Endothelial cell of umbilical vein (primary cell): Measurements from ENCODE around the gene SLC8A1. TPM values are rescaled to one million over a fixed set of nuclear protein-coding genes. Genes with fewer than 3 reads are reported as not detected.

ENCODE experiments used
- BruUV-seq: library from RNA; stranded (reverse); fragments of 400-500 nt; replicated peaks from 2 replicates; lab custom pipeline; 2021; lab: Mats Ljungman, UMichigan
- CTCF ChIA-PET: fragments of 300-600, 350-600 bp; sonication (Branson Sonifier 250); formaldehyde crosslinking; loops from one replicate; lab custom pipeline; 2021; ENCODE audit warnings: antibody characterized with exemption, inconsistent platforms; lab: Charles Lee
- POLR2A ChIA-PET: fragments of 300-600, 350-600 bp; sonication (Branson Sonifier 250); formaldehyde crosslinking; loops from one replicate; lab custom pipeline; 2021; ENCODE audit warnings: antibody characterized with exemption, inconsistent platforms; lab: Charles Lee
- DNase-seq: peaks from one replicate; pipeline ENCODE4 v3.0.0-alpha.2; 2011; ENCODE audit warnings: low read depth, low spot score
- FAIRE-seq: peaks from 2 replicates; lab custom pipeline; 2011; peaks lifted over from hg19 to GRCh38; lab: Jason Lieb, UNC
- H2AFZ ChIP-seq: 2 replicates; pipeline ENCODE4 v1.6.0; 2012; ENCODE audit warnings: low read depth, low read length, control low read depth, inconsistent platforms
- H3K27ac ChIP-seq: 2 replicates; pipeline ENCODE4 v1.5.1; 2011; ENCODE audit warnings: low read depth, mild to moderate bottlenecking, control low read depth, low read length, moderate library complexity; ENCODE audit not compliant: insufficient read depth
- H3K27me3 ChIP-seq, 2 experiments: 2 replicates each; pipeline versions ENCODE4 v1.6.0 to v1.6.1; 2011; ENCODE audit warnings: low read length in 2 of 2, mixed read lengths in 1 of 2; ENCODE audit not compliant: control insufficient read depth in 2 of 2, insufficient read depth in 2 of 2
- H3K36me3 ChIP-seq, 2 experiments: 2 replicates in 1 of 2; 3 replicates in 1 of 2; pipeline ENCODE4 v1.5.1; 2011; ENCODE audit warnings: low read length in 2 of 2, mild to moderate bottlenecking in 1 of 2, moderate library complexity in 1 of 2; ENCODE audit not compliant: control insufficient read depth in 2 of 2, insufficient read depth in 2 of 2; ENCODE audit errors: extremely low read depth in 1 of 2
- H3K4me1 ChIP-seq: 3 replicates; pipeline ENCODE4 v1.5.1; 2011; ENCODE audit warnings: mild to moderate bottlenecking, low read length; ENCODE audit not compliant: control insufficient read depth, insufficient read depth; ENCODE audit errors: extremely low read depth
- H3K4me2 ChIP-seq: 2 replicates; pipeline ENCODE4 v1.6.1; 2011; ENCODE audit warnings: low read length, control low read depth, mixed read lengths; ENCODE audit not compliant: insufficient read depth
- H3K4me3 ChIP-seq, 3 experiments: fragments of 200-600 bp in 1 of 3; sonication (generic), shearing (Covaris generic) in 1 of 3; replicated peaks in 1 of 3; 2 replicates each; pipeline ENCODE4 v1.5.1; 2011 to 2016; ENCODE audit warnings: control low read depth in 3 of 3, low read length in 3 of 3, mild to moderate bottlenecking in 2 of 3, inconsistent platforms in 1 of 3, low read depth in 1 of 3, moderate library complexity in 1 of 3; ENCODE audit not compliant: insufficient read depth in 1 of 3
- H3K79me2 ChIP-seq: 2 replicates; pipeline ENCODE4 v1.6.0; 2012; ENCODE audit warnings: low read length, inconsistent platforms; ENCODE audit not compliant: control insufficient read depth, insufficient read depth
- H3K9ac ChIP-seq: replicated peaks from 2 replicates; pipeline ENCODE3; 2011; ENCODE audit warnings: low read length, control low read depth; ENCODE audit not compliant: insufficient read depth; ENCODE audit errors: extremely low read depth
- H3K9me1 ChIP-seq: replicated peaks from 3 replicates; pipeline ENCODE4 v1.6.0; 2011; ENCODE audit warnings: mild to moderate bottlenecking, low read length; ENCODE audit not compliant: control insufficient read depth, insufficient read depth; ENCODE audit errors: extremely low read depth
- H3K9me3 ChIP-seq: replicated peaks from 2 replicates; pipeline ENCODE4 v1.5.1; 2012; ENCODE audit warnings: low read length, inconsistent platforms; ENCODE audit not compliant: control insufficient read depth, insufficient read depth
- H4K20me1 ChIP-seq: replicated peaks from 2 replicates; pipeline ENCODE3; 2011; ENCODE audit warnings: mild to moderate bottlenecking, low read length; ENCODE audit not compliant: control insufficient read depth, insufficient read depth; ENCODE audit errors: extremely low read depth
- CTCF ChIP-seq, 2 donors: IDR thresholded peaks; 1 replicate in 1 of 2; 2 replicates in 1 of 2; pipeline ENCODE4 v1.5.1; 2011; ENCODE audit warnings: low read length in 2 of 2, mild to moderate bottlenecking in 2 of 2, moderate library complexity in 2 of 2, control low read depth in 1 of 2, inconsistent platforms in 1 of 2, low read depth in 1 of 2; ENCODE audit not compliant: insufficient read depth in 1 of 2; ENCODE audit errors: extremely low read depth in 1 of 2
- EZH2 ChIP-seq: IDR thresholded peaks from 2 replicates; pipeline ENCODE4 v1.6.1; 2012; ENCODE audit warnings: borderline replicate concordance, low read depth, mild to moderate bottlenecking, moderate library complexity, low read length, inconsistent platforms; ENCODE audit not compliant: severe bottlenecking
- FOS ChIP-seq: IDR thresholded peaks from 2 replicates; pipeline ENCODE4 v1.6.1; 2011; ENCODE audit warnings: mild to moderate bottlenecking, low read length, moderate library complexity, borderline replicate concordance; ENCODE audit not compliant: insufficient read depth
- GATA2 ChIP-seq: IDR thresholded peaks from 2 replicates; pipeline ENCODE4 v1.7.0; 2011; ENCODE audit warnings: low read depth, mild to moderate bottlenecking, moderate library complexity, mixed read lengths, low read length; ENCODE audit not compliant: insufficient read length, insufficient read depth
- JUN ChIP-seq: IDR thresholded peaks from 2 replicates; pipeline ENCODE4 v1.6.1; 2011; ENCODE audit warnings: borderline replicate concordance, low read depth; ENCODE audit not compliant: insufficient read length, insufficient read depth
- MAX ChIP-seq: IDR thresholded peaks from 2 replicates; pipeline ENCODE4 v1.6.1; 2011; ENCODE audit not compliant: insufficient read depth, insufficient read length
- MYC ChIP-seq: IDR thresholded peaks from one replicate; pipeline ENCODE4 v1.6.1; 2011; ENCODE audit warnings: mild to moderate bottlenecking, low read depth, low read length
- POLR2A ChIP-seq: IDR thresholded peaks from 2 replicates; pipeline ENCODE4 v1.6.1; 2012; ENCODE audit warnings: low read depth, mild to moderate bottlenecking, control low read depth, low read length
- POLR2AphosphoS5 ChIP-seq: IDR thresholded peaks from 2 replicates; pipeline ENCODE4 v1.6.1; 2012; ENCODE audit warnings: low read depth, mild to moderate bottlenecking, control low read depth, low read length, moderate library complexity; ENCODE audit not compliant: insufficient read depth
- dilution Hi-C: fragments of 300-500 bp; cut with MboI; formaldehyde crosslinking; loops from one replicate; pipeline ENCODE4 v1.15.0; 2019; ENCODE audit warnings: low sequenced_read_pairs; ENCODE audit not compliant: extremely low pct_ligation_motif_present
- intact Hi-C: fragments of 100-400 bp; cut with micrococcal nuclease; formaldehyde crosslinking; loops from one replicate; pipeline ENCODE4 v1.10.0; 2022
- polyA plus RNA-seq, 4 experiments: library from polyadenylated mRNA; depleted of rRNA in 3 of 4; stranded (reverse) in 3 of 4; unstranded in 1 of 4; fragments of >200 nt; gene quantifications; 2 replicates each; pipeline versions ENCODE4 v1.2.1 to v1.2.3, GENCODE V29; 2011 to 2012; ENCODE audit warnings: missing spikeins in 1 of 4
- total RNA-seq: library from RNA; stranded (reverse); gene quantifications from 2 replicates; pipeline ENCODE4 v1.2.3, GENCODE V29; 2021

The SLC8A1 gene
- total and polyA plus RNA-seq, 2 donors (not counting 3 experiments of a cell fraction or from before 2014, with no cell fraction given): 0.19 to 1.8 TPM

- H3K27me3 ChIP-seq: no peaks in the 10 kb centered on the region
Measured at GRCh38 chr2:40302751-40303325, 149.1 kb downstream of the SLC8A1 start.

More at GRCh38 chr2:40302751-40303325, 149.1 kb downstream of the SLC8A1 start:
- Histone ChIP-seq H3K9me3 (no peaks in the 10 kb centered on the region), H3K9ac (no peak overlapping the region), H4K20me1 (no peaks in the 10 kb centered on the region), H3K4me2 (no peak overlapping the region), H3K4me3 (no peak overlapping the region), H3K9me1 (no peaks in the 10 kb centered on the region), H3K27ac (no peak overlapping the region), H3K79me2 (no peaks in the 10 kb centered on the region), H3K4me1 (no peaks in the 10 kb centered on the region), H2AFZ (no peak overlapping the region), H3K36me3 (no peaks in the 10 kb centered on the region)
- ChIA-PET POLR2A (no interaction called here), CTCF (no interaction called here)
- no TSS peak for BruUV-seq
- TF ChIP-seq EZH2 (no peak), POLR2A (no peak), GATA2 (no peak), MYC (no peak), CTCF (IDR thresholded peaks at IDR 0.05; ENCODE audit: extremely low read depth in 1 of 2, insufficient read depth in 1 of 2, low read depth in 1 of 2, low read length in 2 of 2) (no peak), FOS (no peak), MAX (no peak), POLR2AphosphoS5 (no peak), JUN (no peak)
- FAIRE-seq (no peak), DNase-seq (no peak)
- dilution Hi-C loops: no loop called here
- intact Hi-C loops: no loop called here
